Measurements from ENCODE around the gene NCOA1.

Gene NCOA1

DNA sequence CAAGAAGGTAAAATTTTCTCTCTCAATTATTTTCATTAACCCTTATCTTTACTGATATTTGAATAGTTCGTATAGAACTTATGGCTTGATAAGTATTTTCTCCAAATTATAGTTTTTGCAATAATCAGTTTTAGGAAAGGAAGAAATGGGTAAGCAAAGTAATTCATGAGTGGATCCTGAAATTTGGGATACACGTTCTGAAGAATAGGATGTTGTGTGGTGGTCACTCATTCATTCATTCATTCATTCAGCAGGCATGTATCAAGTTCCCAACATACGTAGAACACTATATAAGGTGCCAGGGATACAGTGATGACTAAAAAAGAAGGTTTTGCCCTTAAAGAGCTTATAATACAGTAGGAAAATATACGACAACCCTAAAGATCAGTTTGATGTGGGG is 206.7 kb downstream of the NCOA1 start:
- WGBS, 2 experiments, result 92 to 97% methylated on average over 1 to 3 of the region's 4 CpGs

DNA sequence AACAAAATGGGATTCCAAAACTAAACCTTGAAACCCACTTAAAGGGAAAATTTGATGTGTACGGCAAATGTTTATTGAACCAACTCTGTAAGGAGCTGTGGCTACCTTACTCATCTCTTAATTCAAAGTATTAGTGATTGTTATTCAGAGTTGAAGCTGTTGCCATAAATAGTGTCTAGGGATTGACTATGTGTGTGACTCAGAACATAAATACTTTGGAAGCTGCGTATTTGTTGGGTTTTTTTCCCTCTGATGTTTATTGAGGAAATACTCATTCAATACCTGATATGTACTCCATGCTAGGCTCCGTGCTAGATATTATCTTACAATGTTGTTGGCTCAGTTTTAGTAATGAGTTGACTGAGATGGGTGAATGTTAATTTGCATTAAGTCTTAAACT is 211.7 kb downstream of the NCOA1 start:
- no peaks in the 10 kb centered on the region for H3K4me1 ChIP-seq (ENCODE audit: control insufficient read depth, insufficient read depth, low read length)
- no peak overlapping the region for H3K4me3 ChIP-seq (ENCODE audit: insufficient read depth, low read depth, low read length)
- no peaks in the 10 kb centered on the region for H3K9me3 ChIP-seq (ENCODE audit: control insufficient read depth, low read length)
- no peak overlapping the region for H3K27ac ChIP-seq (ENCODE audit: insufficient read depth, low read depth, low read length, poor library complexity, severe bottlenecking)
- 81 to 87% methylated on average over 2 to 3 of the region's 3 CpGs for WGBS, 2 experiments
- H3K27me3 ChIP-seq (ENCODE audit: control insufficient read depth, insufficient read depth, low read length, poor library complexity, severe bottlenecking), result no peaks in the 10 kb centered on the region
- no peaks in the 10 kb centered on the region for H3K36me3 ChIP-seq (ENCODE audit: control insufficient read depth, insufficient read depth, low read length)

More for the DNA sequence above, 206.7 kb downstream of the NCOA1 start:
- no peak overlapping the region for H3K27ac ChIP-seq (ENCODE audit: insufficient read depth, low read depth, low read length, poor library complexity, severe bottlenecking)
- H3K4me3 ChIP-seq (ENCODE audit: insufficient read depth, low read depth, low read length), result no peak overlapping the region
- H3K27me3 ChIP-seq (ENCODE audit: control insufficient read depth, insufficient read depth, low read length, poor library complexity, severe bottlenecking), result no peaks in the 10 kb centered on the region
- H3K9me3 ChIP-seq (ENCODE audit: control insufficient read depth, low read length), result no peaks in the 10 kb centered on the region
- no peaks in the 10 kb centered on the region for H3K4me1 ChIP-seq (ENCODE audit: control insufficient read depth, insufficient read depth, low read length)
- H3K36me3 ChIP-seq (ENCODE audit: control insufficient read depth, insufficient read depth, low read length), result no peaks in the 10 kb centered on the region

GRCh38 chr2:24704692-24705091 is 213.6 kb downstream of the NCOA1 start:
- no peaks in the 10 kb centered on the region for H3K9me3 ChIP-seq (ENCODE audit: control insufficient read depth, low read length)
- H3K27ac ChIP-seq (ENCODE audit: insufficient read depth, low read depth, low read length, poor library complexity, severe bottlenecking), result no peak overlapping the region
- H3K4me1 ChIP-seq (ENCODE audit: control insufficient read depth, insufficient read depth, low read length), result no peaks in the 10 kb centered on the region
- H3K36me3 ChIP-seq (ENCODE audit: control insufficient read depth, insufficient read depth, low read length), result no peaks in the 10 kb centered on the region
- H3K4me3 ChIP-seq (ENCODE audit: insufficient read depth, low read depth, low read length), result no peak overlapping the region
- H3K27me3 ChIP-seq (ENCODE audit: control insufficient read depth, insufficient read depth, low read length, poor library complexity, severe bottlenecking), result no peaks in the 10 kb centered on the region
- 92 to 93% methylated on average over 4 of the region's 4 CpGs for WGBS, 2 experiments

- no peaks in the 10 kb centered on the region for H3K27me3 ChIP-seq (ENCODE audit: control insufficient read depth, insufficient read depth, low read length, poor library complexity, severe bottlenecking)
- H3K36me3 ChIP-seq (ENCODE audit: control insufficient read depth, insufficient read depth, low read length), result no peaks in the 10 kb centered on the region
- 90 to 98% methylated on average over 3 of the region's 3 CpGs for WGBS, 2 experiments
These were observed 216.1 kb downstream of the NCOA1 start for GRCh38 chr2:24707143-24707542.

GRCh38 chr2:24708537-24709152 is 217.6 kb downstream of the NCOA1 start:
- Histone ChIP-seq H3K36me3 (ENCODE audit: control insufficient read depth, insufficient read depth, low read length) (no peaks in the 10 kb centered on the region), H3K27me3 (ENCODE audit: control insufficient read depth, insufficient read depth, low read length, poor library complexity, severe bottlenecking) (no peaks in the 10 kb centered on the region), H3K9me3 (ENCODE audit: control insufficient read depth, low read length) (no peaks in the 10 kb centered on the region), H3K4me1 (ENCODE audit: control insufficient read depth, insufficient read depth, low read length) (no peaks in the 10 kb centered on the region), H3K27ac (ENCODE audit: insufficient read depth, low read depth, low read length, poor library complexity, severe bottlenecking) (no peak overlapping the region), H3K4me3 (ENCODE audit: insufficient read depth, low read depth, low read length) (no peak overlapping the region)
- WGBS, 2 experiments, result 86 to 93% methylated on average over 2 to 3 of the region's 3 CpGs

More at GRCh38 chr2:24707143-24707542, 216.1 kb downstream of the NCOA1 start:
- no peak overlapping the region for H3K27ac ChIP-seq (ENCODE audit: insufficient read depth, low read depth, low read length, poor library complexity, severe bottlenecking)
- H3K4me1 ChIP-seq (ENCODE audit: control insufficient read depth, insufficient read depth, low read length), result no peaks in the 10 kb centered on the region
- H3K4me3 ChIP-seq (ENCODE audit: insufficient read depth, low read depth, low read length), result no peak overlapping the region
- H3K9me3 ChIP-seq (ENCODE audit: control insufficient read depth, low read length), result no peaks in the 10 kb centered on the region

GRCh38 chr2:24710806-24711205 is 219.8 kb downstream of the NCOA1 start:
- Histone ChIP-seq H3K36me3 (ENCODE audit: control insufficient read depth, insufficient read depth, low read length) (no peaks in the 10 kb centered on the region), H3K4me3 (ENCODE audit: insufficient read depth, low read depth, low read length) (no peak overlapping the region), H3K27me3 (ENCODE audit: control insufficient read depth, insufficient read depth, low read length, poor library complexity, severe bottlenecking) (no peaks in the 10 kb centered on the region), H3K4me1 (ENCODE audit: control insufficient read depth, insufficient read depth, low read length) (no peaks in the 10 kb centered on the region), H3K9me3 (ENCODE audit: control insufficient read depth, low read length) (no peaks in the 10 kb centered on the region), H3K27ac (ENCODE audit: insufficient read depth, low read depth, low read length, poor library complexity, severe bottlenecking) (no peak overlapping the region)
- WGBS, 2 experiments, result 95 to 96% methylated on average over 6 of the region's 6 CpGs

- WGBS, 2 experiments, result 95 to 96% methylated on average over 2 of the region's 2 CpGs
- Histone ChIP-seq H3K36me3 (ENCODE audit: control insufficient read depth, insufficient read depth, low read length) (no peaks in the 10 kb centered on the region), H3K27ac (ENCODE audit: insufficient read depth, low read depth, low read length, poor library complexity, severe bottlenecking) (no peak overlapping the region), H3K4me3 (ENCODE audit: insufficient read depth, low read depth, low read length) (no peak overlapping the region), H3K27me3 (ENCODE audit: control insufficient read depth, insufficient read depth, low read length, poor library complexity, severe bottlenecking) (no peaks in the 10 kb centered on the region), H3K4me1 (ENCODE audit: control insufficient read depth, insufficient read depth, low read length) (no peaks in the 10 kb centered on the region), H3K9me3 (ENCODE audit: control insufficient read depth, low read length) (no peaks in the 10 kb centered on the region)
These were observed 220.8 kb downstream of the NCOA1 start for GRCh38 chr2:24711865-24712264.

DNA sequence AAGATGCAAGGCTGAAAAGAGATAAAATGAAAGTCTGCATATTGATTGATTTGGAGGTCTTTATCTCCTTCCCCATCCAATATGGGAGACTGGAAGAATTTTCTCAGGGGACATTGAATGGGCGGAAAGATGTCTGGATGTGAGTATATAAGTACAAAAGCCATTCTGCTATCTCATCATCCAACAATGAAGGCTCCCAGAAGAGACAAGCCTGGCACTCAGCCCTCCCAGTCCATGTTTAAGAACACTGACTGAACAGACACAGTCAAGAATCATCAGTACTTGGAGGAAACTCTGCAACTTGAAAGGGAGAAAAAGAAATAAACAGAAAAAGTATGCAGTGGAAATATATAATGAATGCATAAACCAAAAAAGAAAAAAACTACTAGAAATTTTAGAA is 221.2 kb downstream of the NCOA1 start:
- no peaks in the 10 kb centered on the region for H3K4me1 ChIP-seq (ENCODE audit: control insufficient read depth, insufficient read depth, low read length)
- H3K27me3 ChIP-seq (ENCODE audit: control insufficient read depth, insufficient read depth, low read length, poor library complexity, severe bottlenecking), result no peaks in the 10 kb centered on the region
- H3K27ac ChIP-seq (ENCODE audit: insufficient read depth, low read depth, low read length, poor library complexity, severe bottlenecking), result no peak overlapping the region
- no CpG with 5 or more reads among the region's 1 CpG for WGBS, 2 experiments
- no peaks in the 10 kb centered on the region for H3K36me3 ChIP-seq (ENCODE audit: control insufficient read depth, insufficient read depth, low read length)
- H3K9me3 ChIP-seq (ENCODE audit: control insufficient read depth, low read length), result no peaks in the 10 kb centered on the region
- no peak overlapping the region for H3K4me3 ChIP-seq (ENCODE audit: insufficient read depth, low read depth, low read length)

DNA sequence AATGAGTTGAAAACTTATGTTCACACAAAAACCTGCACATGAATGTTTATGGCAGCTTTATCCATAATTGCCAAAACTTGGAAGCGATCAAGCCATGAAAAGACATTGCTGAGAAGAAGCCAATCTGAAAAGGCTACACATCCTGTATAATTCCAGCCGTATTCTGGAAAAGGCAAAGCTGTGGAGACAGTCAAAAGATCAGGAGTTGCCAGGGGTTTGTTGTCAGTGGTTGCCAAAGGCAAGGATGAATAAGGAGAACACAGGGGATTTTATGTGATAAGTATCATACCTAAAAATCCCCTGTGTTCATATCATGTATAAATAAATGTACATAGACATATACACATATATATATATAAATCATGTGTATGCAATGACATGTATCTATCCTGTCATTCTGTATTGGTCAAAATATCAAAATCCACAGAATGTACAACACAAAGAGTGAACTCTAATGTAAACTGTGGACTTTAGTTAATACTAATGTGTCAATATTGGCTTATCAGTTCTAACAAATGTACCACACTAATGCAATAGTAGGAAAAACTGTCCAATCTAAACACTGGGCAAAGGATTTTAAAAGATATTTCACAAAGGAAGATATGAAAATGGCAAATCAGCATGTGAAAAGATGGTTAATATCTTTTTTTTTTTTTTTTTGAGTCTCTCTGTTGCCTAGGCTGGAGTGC is 226.4 kb downstream of the NCOA1 start:
- Histone ChIP-seq H3K27ac (ENCODE audit: insufficient read depth, low read depth, low read length, poor library complexity, severe bottlenecking) (no peak overlapping the region), H3K36me3 (ENCODE audit: control insufficient read depth, insufficient read depth, low read length) (no peaks in the 10 kb centered on the region)
- 95 to 98% methylated on average over 2 of the region's 2 CpGs for WGBS, 2 experiments

DNA sequence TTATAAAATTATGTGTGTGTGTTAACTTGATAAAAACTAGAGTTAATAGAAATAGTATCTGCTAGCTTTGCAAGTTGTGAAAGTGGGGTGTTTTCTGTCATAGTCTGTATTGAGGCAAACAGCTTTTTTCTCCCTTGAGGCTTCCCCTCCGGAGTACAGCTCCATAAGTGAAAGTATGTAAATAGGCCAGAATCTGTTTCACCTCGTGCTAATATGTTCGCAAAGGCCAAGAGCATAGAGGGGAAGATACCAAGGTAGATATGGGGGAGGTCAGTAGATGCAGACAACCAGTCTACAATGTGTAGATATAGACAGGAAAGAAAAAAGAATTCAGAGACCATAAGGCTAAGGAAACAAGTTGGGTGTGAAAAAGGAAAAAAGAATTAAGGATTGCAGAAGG is 229.3 kb downstream of the NCOA1 start:
- WGBS, 2 experiments, result 89 to 96% methylated on average over 3 of the region's 3 CpGs
- Histone ChIP-seq H3K27ac (ENCODE audit: insufficient read depth, low read depth, low read length, poor library complexity, severe bottlenecking) (no peak overlapping the region), H3K27me3 (ENCODE audit: control insufficient read depth, insufficient read depth, low read length, poor library complexity, severe bottlenecking) (no peaks in the 10 kb centered on the region), H3K4me3 (ENCODE audit: insufficient read depth, low read depth, low read length) (no peak overlapping the region), H3K36me3 (ENCODE audit: control insufficient read depth, insufficient read depth, low read length) (no peaks in the 10 kb centered on the region), H3K4me1 (ENCODE audit: control insufficient read depth, insufficient read depth, low read length) (peaks cover 5% of the 10 kb centered on the region), H3K9me3 (ENCODE audit: control insufficient read depth, low read length) (no peaks in the 10 kb centered on the region)

More for the DNA sequence above, 226.4 kb downstream of the NCOA1 start:
- Histone ChIP-seq H3K4me3 (ENCODE audit: insufficient read depth, low read depth, low read length) (no peak overlapping the region), H3K4me1 (ENCODE audit: control insufficient read depth, insufficient read depth, low read length) (peaks cover 5% of the 10 kb centered on the region), H3K9me3 (ENCODE audit: control insufficient read depth, low read length) (no peaks in the 10 kb centered on the region), H3K27me3 (ENCODE audit: control insufficient read depth, insufficient read depth, low read length, poor library complexity, severe bottlenecking) (no peaks in the 10 kb centered on the region)

Data from ectodermal cell (in vitro differentiated cells).